HCT116 (cell line): ENCODE measurements around the gene MEGF8. TPM values are rescaled to one million over a fixed set of nuclear protein-coding genes. Genes with fewer than 3 reads are reported as not detected.

ENCODE experiments used
- ATF3 ChIP-seq: IDR thresholded peaks from 2 replicates; pipeline ENCODE4 v1.6.1; 2012
- CBX3 ChIP-seq: IDR thresholded peaks from 2 replicates; pipeline ENCODE4 v1.6.1; 2012; ENCODE audit warnings: low read depth
- CEBPB ChIP-seq: IDR thresholded peaks from 2 replicates; pipeline ENCODE4 v1.6.1; 2012; ENCODE audit warnings: low read depth
- CTCF ChIP-seq, 3 experiments: fragments of 200-600 bp in 1 of 3; sonication (generic) in 1 of 3; IDR thresholded peaks in 2 of 3; conservative IDR thresholded peaks in 1 of 3; 2 replicates each; pipeline ENCODE4 v1.5.1; 2012 to 2017; ENCODE audit warnings: low read depth in 2 of 3, low read length in 2 of 3, antibody characterized with exemption in 1 of 3, borderline replicate concordance in 1 of 3, control low read depth in 1 of 3, mild to moderate bottlenecking in 1 of 3, mixed read lengths in 1 of 3, mixed run types in 1 of 3, moderate library complexity in 1 of 3; ENCODE audit not compliant: insufficient read depth in 1 of 3
- EGR1 ChIP-seq: IDR thresholded peaks from 2 replicates; pipeline ENCODE4 v1.6.1; 2012; ENCODE audit warnings: low read depth
- ELF1 ChIP-seq: IDR thresholded peaks from 2 replicates; pipeline ENCODE4 v1.6.1; 2012; ENCODE audit warnings: low read depth, borderline replicate concordance
- EZH2phosphoT487 ChIP-seq: fragments of 200-600 bp; IDR thresholded peaks from 2 replicates; pipeline ENCODE4 v1.6.1; 2018; ENCODE audit warnings: antibody characterized with exemption, borderline replicate concordance
- SIN3A ChIP-seq: IDR thresholded peaks from 2 replicates; pipeline ENCODE4 v1.6.1; 2012; ENCODE audit warnings: low read depth
- SRF ChIP-seq: IDR thresholded peaks from 2 replicates; pipeline ENCODE4 v1.6.1; 2012; ENCODE audit warnings: low read depth
- TCF7L2 ChIP-seq: IDR thresholded peaks from 2 replicates; pipeline ENCODE4 v1.7.0; 2011; ENCODE audit warnings: borderline replicate concordance, inconsistent platforms; ENCODE audit not compliant: insufficient read depth, insufficient read length; ENCODE audit errors: extremely low read depth
- ZFX ChIP-seq: fragments of 450-650 bp; IDR thresholded peaks from 2 replicates; pipeline ENCODE4 v1.6.1; 2017
- total RNA-seq: library from RNA; stranded (reverse); gene quantifications from one replicate; pipeline ENCODE4 v1.2.1, GENCODE V29; 2021; ENCODE audit not compliant: unreplicated experiment

Gene MEGF8
- total RNA-seq, 1 experiment from 2014 or later, result 24.0 TPM

- TF ChIP-seq CTCF (IDR thresholded peaks at IDR 0.05 in 2 of 3, conservative IDR thresholded peaks at IDR 0.05 in 1 of 3; ENCODE audit: borderline replicate concordance in 1 of 3, insufficient read depth in 1 of 3, low read depth in 2 of 3, low read length in 2 of 3) (no peak), ZFX (no peak), EZH2phosphoT487 (no peak), TCF7L2 (no peak), SRF (no peak), ELF1 (no peak), CEBPB (no peak), ATF3 (no peak), EGR1 (no peak), SIN3A (no peak), CBX3 (no peak)
- TF ChIP-seq, all 23 proteins: peak for 0
Observed at GRCh38 chr19:42281146-42281826, 44.1 kb upstream of the MEGF8 start (continued).
